GM19395 (cell line): ENCODE data around the gene TMEM201.

Source experiments
- ATAC-seq: cut with Tn5 transposase; IDR thresholded peaks from one replicate; pipeline ENCODE4 v1.9.1; 2021; ENCODE audit warnings: mild to moderate bottlenecking, moderate library complexity; ENCODE audit not compliant: unreplicated experiment

The TMEM201 gene

GRCh38 chr1:9651565-9652378 is 63.1 kb downstream of the TMEM201 start, which contains the start of gene PIK3CD:
PIK3CD (plus strand) TSS chr1:9651731; CDS start chr1:9710456, 58,725 bp downstream.
- ATAC-seq = peak; percentile 30

- peak; percentile 35 for ATAC-seq
Observed at GRCh38 chr1:9652379-9653209, 63.9 kb downstream of the TMEM201 start.

GRCh38 chr1:9653210-9653490 is 64.4 kb downstream of the TMEM201 start:
- no peak for ATAC-seq

GRCh38 chr1:9653491-9654050 is 64.9 kb downstream of the TMEM201 start:
- no peak for ATAC-seq

- ATAC-seq = no peak
Observed at GRCh38 chr1:9654051-9654833, 65.5 kb downstream of the TMEM201 start.

- no peak for ATAC-seq
Observed at GRCh38 chr1:9654834-9655723, 66.4 kb downstream of the TMEM201 start.

GRCh38 chr1:9655836-9656235 is 67.1 kb downstream of the TMEM201 start:
- ATAC-seq = no peak

GRCh38 chr1:9657521-9658032 is 68.9 kb downstream of the TMEM201 start:
- ATAC-seq = no peak

GRCh38 chr1:9658199-9658598 is 69.5 kb downstream of the TMEM201 start:
- no peak for ATAC-seq

- ATAC-seq = no peak
Observed at GRCh38 chr1:9659328-9659727, 70.6 kb downstream of the TMEM201 start.

- ATAC-seq = no peak
Observed at GRCh38 chr1:9663257-9663656, 74.5 kb downstream of the TMEM201 start.
